Muscle of arm (tissue), 14 donors: ENCODE measurements around the gene UCK1. TPM values are rescaled to one million over a fixed set of nuclear protein-coding genes. Genes with fewer than 3 reads are reported as not detected.
A peak's percentile ranks its signal among the peaks of the same experiment; 100 is the strongest.

Experiments
- DNase-seq: peaks from one replicate; pipeline ENCODE4 v3.0.0-alpha.2; 2013
- long read RNA-seq, 11 donors: transcript quantifications; one replicate each; lab custom pipeline, GENCODE V29; 2026
- polyA plus RNA-seq, 12 donors: library from polyadenylated mRNA; unstranded; fragments of 120-200 nt; gene quantifications; one replicate each; pipeline ENCODE4 v1.2.1, GENCODE V29; 2013; ENCODE audit not compliant: insufficient read length in 12 of 12

The UCK1 gene
- polyA plus RNA-seq: 10 to 100 TPM in 11 of 12 donors, not detected in 1; 21.7 to 38.0 (median 23.7) TPM
- long read RNA-seq, donor 1, transcript UCK1-204 (7 exons, 2,167 nt): major isoform, 13 of 14 reads
- long read RNA-seq, donor 1, partial matches to known transcripts: 0 of 14 reads
- long read RNA-seq, donor 1, other reads (novel, unspliced or antisense): 0 of 14 reads
- long read RNA-seq, donor 2, transcript UCK1-204 (7 exons, 2,167 nt): major isoform, 5 of 7 reads
- long read RNA-seq, donor 2, partial matches to known transcripts: 0 of 7 reads
- long read RNA-seq, donor 2, other reads (novel, unspliced or antisense): 0 of 7 reads
- long read RNA-seq, donor 3, transcript UCK1-204 (7 exons, 2,167 nt): major isoform, 7 of 8 reads
- long read RNA-seq, donor 3, partial matches to known transcripts: 0 of 8 reads
- long read RNA-seq, donor 3, other reads (novel, unspliced or antisense): 0 of 8 reads
- long read RNA-seq, donor 4, partial matches to known transcripts: 0 of 3 reads
- long read RNA-seq, donor 4, other reads (novel, unspliced or antisense): 0 of 3 reads
- long read RNA-seq, donor 5: 0 reads
- long read RNA-seq, donor 6, partial matches to known transcripts: 0 of 6 reads
- long read RNA-seq, donor 6, other reads (novel, unspliced or antisense): 0 of 6 reads
- long read RNA-seq, donor 7, partial matches to known transcripts: 0 of 2 reads
- long read RNA-seq, donor 7, other reads (novel, unspliced or antisense): 0 of 2 reads
- long read RNA-seq, donor 8, transcript UCK1-204 (7 exons, 2,167 nt): major isoform, 11 of 22 reads
- long read RNA-seq, donor 8, partial matches to known transcripts: 6 of 22 reads
- long read RNA-seq, donor 8, other reads (novel, unspliced or antisense): 0 of 22 reads
- long read RNA-seq, donor 9, transcript UCK1-204 (7 exons, 2,167 nt): major isoform, 5 of 5 reads
- long read RNA-seq, donor 9, partial matches to known transcripts: 0 of 5 reads
- long read RNA-seq, donor 9, other reads (novel, unspliced or antisense): 0 of 5 reads
- long read RNA-seq, donor 10, partial matches to known transcripts: 0 of 4 reads
- long read RNA-seq, donor 10, other reads (novel, unspliced or antisense): 0 of 4 reads
- long read RNA-seq, donor 11, transcript UCK1-204 (7 exons, 2,167 nt): major isoform, 13 of 13 reads
- long read RNA-seq, donor 11, partial matches to known transcripts: 0 of 13 reads
- long read RNA-seq, donor 11, other reads (novel, unspliced or antisense): 0 of 13 reads

GRCh38 chr9:131530920-131531832 lies at the start of gene UCK1:
Gene UCK1, minus strand, starts transcription at chr9:131531263. Its CDS starts 89 bp downstream, at chr9:131531174.
- peak; percentile 88 for DNase-seq

GRCh38 chr9:131580358-131580757 lies 49.3 kb upstream of the UCK1 start:
- no peak for DNase-seq

GRCh38 chr9:131579789-131580211 lies 48.7 kb upstream of the UCK1 start:
- DNase-seq: no peak

GRCh38 chr9:131578731-131579504 lies 47.9 kb upstream of the UCK1 start:
- no peak for DNase-seq

- DNase-seq: no peak
These were observed 47.0 kb upstream of the UCK1 start for GRCh38 chr9:131578021-131578420.

- DNase-seq: no peak
These were observed 46.2 kb upstream of the UCK1 start for GRCh38 chr9:131577005-131578000.

- DNase-seq: no peak
These were observed 45.1 kb upstream of the UCK1 start for GRCh38 chr9:131575946-131576853.

- DNase-seq: no peak
These were observed 43.9 kb upstream of the UCK1 start for GRCh38 chr9:131574730-131575640.

GRCh38 chr9:131567910-131568309 lies 36.8 kb upstream of the UCK1 start:
- DNase-seq: no peak

- DNase-seq: no peak
These were observed 35.1 kb upstream of the UCK1 start for GRCh38 chr9:131566158-131566557.

- no peak for DNase-seq
These were observed 34.3 kb upstream of the UCK1 start for GRCh38 chr9:131565369-131565768.

- no peak for DNase-seq
These were observed 31.2 kb upstream of the UCK1 start for GRCh38 chr9:131562032-131562959.

- no peak for DNase-seq
These were observed 28.4 kb upstream of the UCK1 start for GRCh38 chr9:131559421-131560000.

GRCh38 chr9:131557855-131558548 lies 26.9 kb upstream of the UCK1 start:
- DNase-seq: no peak
